ENCODE data around the gene FBXW9. TPM values are rescaled to one million over a fixed set of nuclear protein-coding genes. Genes with fewer than 3 reads are reported as not detected.

The FBXW9 gene
- 8.7 to 14.0 TPM (median 13.4 TPM) in 5 replicates for total RNA-seq (2022; extraction: Qiagen RNA extraction)

DNA sequence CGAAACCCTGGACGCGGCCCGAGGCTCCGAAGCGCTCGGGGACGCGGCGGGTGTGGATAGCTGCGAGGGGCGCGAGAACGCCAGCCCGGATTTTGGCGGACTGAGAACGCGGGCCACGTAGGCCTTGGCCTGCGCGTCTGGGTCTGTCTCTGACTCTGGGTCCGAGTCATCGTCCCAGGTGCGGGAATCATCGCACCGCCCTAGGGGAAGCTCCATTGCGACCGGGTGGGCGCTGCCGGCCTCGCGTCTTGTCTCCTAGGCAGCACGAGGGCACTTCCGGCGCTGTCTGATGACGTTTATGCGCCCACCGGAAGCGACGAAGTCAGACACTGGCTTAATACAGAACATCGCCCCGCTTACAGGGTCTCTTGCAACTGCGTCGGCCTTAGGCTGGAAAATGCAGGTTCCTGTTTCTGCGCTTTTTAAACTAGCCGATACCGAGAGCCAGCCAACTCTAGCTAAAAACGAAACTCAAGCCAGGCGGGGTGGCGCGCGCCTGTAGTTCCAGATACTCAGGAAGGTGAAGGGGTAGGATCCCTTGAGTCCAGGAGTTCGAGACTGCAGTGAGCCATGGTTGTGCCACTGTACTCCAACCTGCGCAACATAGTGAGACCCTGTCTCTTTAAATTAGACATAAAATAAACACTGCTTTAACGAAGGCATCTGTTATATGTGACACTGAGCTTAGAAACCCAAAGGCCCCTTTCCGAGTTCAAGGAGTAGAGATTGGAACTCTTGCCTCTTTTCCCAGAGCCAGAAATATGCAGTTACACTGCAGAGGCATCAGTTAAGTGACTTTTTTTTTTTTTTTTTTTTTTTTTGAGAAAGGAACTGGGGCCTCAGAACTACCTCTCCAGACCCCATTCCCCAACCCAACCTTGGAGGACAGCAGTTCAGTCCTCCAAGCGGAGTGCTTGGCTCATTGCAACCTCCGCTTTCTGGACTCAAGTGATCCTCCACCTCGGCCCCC lies at the start of gene FBXW9:
Gene FBXW9, minus strand, starts transcription at position 266 of the 970 bp plus-strand sequence. Its CDS starts 50 bp downstream, at position 216.

DNA sequence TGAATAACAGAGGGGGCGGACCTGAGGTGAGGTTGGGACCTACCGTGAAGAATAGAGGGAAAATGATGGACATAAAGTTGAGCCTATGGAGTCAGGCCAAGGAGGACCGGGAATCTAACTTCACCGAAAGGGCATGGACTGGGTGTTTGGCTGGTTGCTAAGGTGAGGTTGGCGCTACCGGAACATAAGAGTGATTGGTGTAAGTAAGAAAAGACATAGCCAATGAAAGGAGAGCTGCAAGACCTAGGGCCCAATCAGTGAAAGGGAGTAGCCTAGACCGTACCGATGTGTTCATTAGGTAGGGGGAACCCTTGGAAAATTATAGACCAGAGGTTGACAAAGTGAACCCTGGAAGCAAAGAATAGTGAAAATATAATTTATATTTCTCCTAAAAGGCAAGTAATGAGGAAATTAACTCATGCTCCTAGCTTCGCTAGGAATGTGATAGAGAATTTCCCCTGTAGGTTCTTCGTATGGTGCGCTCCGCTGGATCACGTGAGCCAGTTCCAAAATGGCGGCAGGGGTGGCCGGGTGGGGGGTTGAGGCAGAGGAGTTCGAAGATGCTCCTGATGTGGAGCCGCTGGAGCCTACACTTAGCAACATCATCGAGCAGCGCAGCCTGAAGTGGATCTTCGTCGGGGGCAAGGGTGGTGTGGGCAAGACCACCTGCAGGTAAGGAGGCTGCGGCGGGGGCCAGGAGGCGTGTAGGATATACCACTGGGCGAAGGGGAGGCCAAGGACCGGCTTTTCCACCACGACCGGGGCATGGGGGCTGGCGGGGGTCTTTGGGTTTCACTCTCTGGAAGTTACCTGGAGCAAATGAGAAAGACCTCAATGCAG lies 40.8 kb upstream of the FBXW9 start, which contains the start of gene GET3:
Gene GET3, plus strand, starts transcription at position 503 of the 840 bp plus-strand sequence. Its CDS starts 9 bp downstream, at position 512.

DNA sequence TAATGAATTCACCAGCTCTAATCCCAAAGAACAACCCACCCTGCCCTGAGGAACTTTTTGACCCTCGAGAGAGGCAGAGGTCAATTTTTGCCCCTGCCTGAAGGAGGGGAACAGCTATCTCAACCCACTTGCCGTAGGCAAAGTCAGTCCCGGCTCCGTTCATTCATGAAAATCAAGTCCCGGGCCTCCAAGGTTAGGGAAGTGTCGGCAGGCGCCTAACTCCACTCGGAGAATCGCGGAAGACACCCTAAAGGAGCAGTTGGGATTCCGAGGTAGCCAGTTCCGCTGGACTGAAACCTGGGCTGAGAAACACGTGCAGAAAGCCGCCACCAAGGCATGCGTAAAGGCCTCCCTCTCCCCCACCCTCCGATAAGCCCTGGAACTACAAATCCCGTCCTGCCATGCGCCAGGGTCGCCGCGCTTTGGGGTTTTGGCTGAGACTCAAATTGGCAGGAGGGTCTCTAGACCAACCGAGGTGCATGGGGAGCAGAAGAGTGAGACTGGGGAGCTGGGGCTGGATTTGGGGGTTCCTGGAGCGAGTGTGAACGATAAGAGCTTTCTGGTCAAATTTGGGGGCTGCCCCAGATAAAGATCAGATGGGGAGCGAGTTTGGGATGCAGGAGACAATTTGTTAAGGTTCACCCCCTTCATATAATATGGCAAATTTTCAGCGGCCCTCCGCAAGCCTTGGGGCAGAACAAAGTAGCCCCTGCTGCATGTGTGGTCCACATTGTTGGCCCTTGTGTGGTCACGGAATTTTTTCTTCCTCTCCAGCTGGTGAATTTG lies 27.4 kb upstream of the FBXW9 start, which contains the start of gene TNPO2:
Gene TNPO2, minus strand, starts transcription at position 292 of the 786 bp plus-strand sequence. CDS start 2,955 bp downstream, outside the sequence.

GRCh38 chr19:12687496-12688196 lies 8.8 kb downstream of the FBXW9 start, which contains the start of gene GNG14:
GNG14 (plus strand) TSS chr19:12687998; CDS start chr19:12688049, 51 bp downstream.

DNA sequence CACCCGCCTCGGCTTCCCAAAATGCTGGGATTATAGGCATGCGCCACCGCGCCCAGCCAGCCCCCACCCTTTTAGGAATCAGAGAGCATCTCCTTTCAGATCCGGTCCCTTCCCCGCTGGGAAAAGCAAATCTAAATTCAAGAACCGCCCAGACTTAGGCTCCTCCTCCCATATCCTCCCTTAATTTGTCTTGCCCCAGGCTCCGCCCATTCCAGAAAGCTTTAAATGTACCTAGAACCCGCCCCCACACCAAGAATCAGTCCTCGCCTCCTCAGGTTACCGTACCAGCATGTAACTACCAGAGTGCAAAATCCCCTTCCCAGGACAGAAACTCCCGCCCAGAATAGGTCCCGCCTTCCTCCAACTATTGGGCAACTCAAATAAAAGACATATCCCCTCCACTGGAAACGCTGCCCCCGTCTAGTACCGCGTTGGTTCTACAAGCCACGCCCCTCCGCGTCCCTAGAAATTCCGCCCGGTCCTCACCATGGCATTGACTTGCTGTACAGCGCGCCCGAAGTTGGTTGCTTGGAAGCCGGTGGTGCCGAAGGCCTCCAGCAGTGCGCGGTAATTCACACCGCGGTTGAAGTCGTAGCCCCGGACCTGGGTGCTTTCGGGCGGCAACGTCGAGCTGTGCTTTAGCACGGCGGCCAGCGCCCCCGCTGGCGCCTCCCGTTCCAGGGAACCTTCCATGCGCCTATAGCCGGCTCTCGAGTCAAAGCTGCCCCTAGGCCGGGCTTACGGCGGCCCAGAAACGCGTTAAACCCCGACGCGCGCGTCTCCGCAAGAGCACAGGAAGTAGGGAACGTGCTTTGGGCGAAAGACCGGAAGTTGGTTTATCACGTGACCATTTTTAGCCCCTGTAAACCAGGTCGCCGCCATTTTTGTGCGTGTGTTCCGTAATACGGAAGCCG lies 15.1 kb downstream of the FBXW9 start, which contains the start of gene DHPS:
Gene DHPS, minus strand, starts transcription at position 807 of the 914 bp plus-strand sequence. Its CDS starts 114 bp downstream, at position 693.

GRCh38 chr19:12666265-12667048 lies 30.0 kb downstream of the FBXW9 start, which contains the start of the genes MAN2B1 and WDR83:
MAN2B1 (minus strand) TSS chr19:12666742; CDS start chr19:12666701, 41 bp downstream.
WDR83 (plus strand) TSS chr19:12666807; CDS start chr19:12669791, 2,984 bp downstream.

Other genes starting within 250 kb of the FBXW9 start
- gene ZNF709, start 211.8 kb downstream of the FBXW9 start, total RNA-seq (2022; extraction: Qiagen RNA extraction), result 0.05 TPM in 1 of 5 replicates, not detected in the others
- gene ZNF564, start 145.1 kb downstream of the FBXW9 start, total RNA-seq (2022; extraction: Qiagen RNA extraction), result 1.3 to 2.4 TPM (median 1.9 TPM) in 5 replicates
- 0.34 to 0.89 TPM (median 0.70 TPM) in 5 replicates for gene ZNF490, start 85.8 kb downstream of the FBXW9 start, total RNA-seq (2022; extraction: Qiagen RNA extraction)
- gene ZNF791, start 85.7 kb downstream of the FBXW9 start, total RNA-seq (2022; extraction: Qiagen RNA extraction), result 4.8 to 5.5 TPM (median 5.3 TPM) in 5 replicates
- 15.9 to 21.9 TPM (median 21.4 TPM) in 5 replicates for gene MAN2B1, start 29.9 kb downstream of the FBXW9 start, total RNA-seq (2022; extraction: Qiagen RNA extraction)
- gene WDR83, start 29.8 kb downstream of the FBXW9 start, total RNA-seq (2022; extraction: Qiagen RNA extraction), result 9.3 to 11.8 TPM (median 10.9 TPM) in 5 replicates
- 40.0 to 54.0 TPM (median 49.9 TPM) in 5 replicates for gene DHPS, start 14.8 kb downstream of the FBXW9 start, total RNA-seq (2022; extraction: Qiagen RNA extraction)
- gene GNG14, start 8.6 kb downstream of the FBXW9 start, total RNA-seq (2022; extraction: Qiagen RNA extraction), result not detected in 5 replicates
- 25.5 to 39.5 TPM (median 35.3 TPM) in 5 replicates for gene TNPO2, start 27.3 kb upstream of the FBXW9 start, total RNA-seq (2022; extraction: Qiagen RNA extraction)
- 160 to 199 TPM (median 197 TPM) in 5 replicates for gene TRIR, start 38.1 kb upstream of the FBXW9 start, total RNA-seq (2022; extraction: Qiagen RNA extraction)
- gene GET3, start 40.9 kb upstream of the FBXW9 start, total RNA-seq (2022; extraction: Qiagen RNA extraction), result 67.6 to 102 TPM (median 95.8 TPM) in 5 replicates
- 0.24 to 0.35 TPM (median 0.28 TPM) in 4 of 5 replicates, not detected in the other for gene BEST2, start 55.2 kb upstream of the FBXW9 start, total RNA-seq (2022; extraction: Qiagen RNA extraction)
- gene HOOK2, start 78.9 kb upstream of the FBXW9 start, total RNA-seq (2022; extraction: Qiagen RNA extraction), result 9.8 to 12.4 TPM (median 10.8 TPM) in 5 replicates
- 97.7 to 170 TPM (median 137 TPM) in 5 replicates for gene JUNB, start 94.9 kb upstream of the FBXW9 start, total RNA-seq (2022; extraction: Qiagen RNA extraction)
- 0.18 to 1.1 TPM (median 0.80 TPM) in 5 replicates for gene PRDX2, start 105.2 kb upstream of the FBXW9 start, total RNA-seq (2022; extraction: Qiagen RNA extraction)
- 6.2 to 15.8 TPM (median 9.6 TPM) in 4 of 5 replicates, not detected in the other for gene THSD8, start 105.4 kb upstream of the FBXW9 start, total RNA-seq (2022; extraction: Qiagen RNA extraction)
- gene RNASEH2A, start 110.0 kb upstream of the FBXW9 start, total RNA-seq (2022; extraction: Qiagen RNA extraction), result 37.6 to 51.5 TPM (median 48.6 TPM) in 5 replicates
- gene RTBDN, start 137.9 kb upstream of the FBXW9 start, total RNA-seq (2022; extraction: Qiagen RNA extraction), result 0.10 to 0.27 TPM (median 0.14 TPM) in 4 of 5 replicates, not detected in the other
- gene MAST1, start 141.9 kb upstream of the FBXW9 start, total RNA-seq (2022; extraction: Qiagen RNA extraction), result 1.5 to 2.0 TPM (median 1.9 TPM) in 5 replicates
- 27.2 to 33.8 TPM (median 32.3 TPM) in 5 replicates for gene DNASE2, start 184.8 kb upstream of the FBXW9 start, total RNA-seq (2022; extraction: Qiagen RNA extraction)
- gene KLF1, start 190.6 kb upstream of the FBXW9 start, total RNA-seq (2022; extraction: Qiagen RNA extraction), result 0.05 to 0.09 TPM (median 0.06 TPM) in 3 of 5 replicates, not detected in the others
- 8.8 to 10.0 TPM (median 9.4 TPM) in 5 replicates for gene GCDH, start 194.5 kb upstream of the FBXW9 start, total RNA-seq (2022; extraction: Qiagen RNA extraction)
- 0.28 to 0.70 TPM (median 0.38 TPM) in 5 replicates for gene SYCE2, start 222.7 kb upstream of the FBXW9 start, total RNA-seq (2022; extraction: Qiagen RNA extraction)
- 75.2 to 82.8 TPM (median 78.2 TPM) in 5 replicates for gene FARSA, start 237.1 kb upstream of the FBXW9 start, total RNA-seq (2022; extraction: Qiagen RNA extraction)
- 507 to 554 TPM (median 516 TPM) in 5 replicates for gene CALR, start 242.0 kb upstream of the FBXW9 start, total RNA-seq (2022; extraction: Qiagen RNA extraction)
- 70.7 to 86.3 TPM (median 80.4 TPM) in 5 replicates for gene RAD23A, start 249.2 kb upstream of the FBXW9 start, total RNA-seq (2022; extraction: Qiagen RNA extraction)